ENCODE results near the gene PPP2R5A. TPM values are rescaled to one million over a fixed set of nuclear protein-coding genes. Genes with fewer than 3 reads are reported as not detected.
"Not testable (repeated sequence)": the region's sequence is repeated elsewhere in the genome, so short reads cannot be mapped to it uniquely, and the experiment has no call there.

Gene PPP2R5A
- total RNA-seq, 1 donor from 2014 or later: 2.2 TPM

GRCh38 chr1:212315907-212316306, 30.7 kb downstream of the PPP2R5A start:
- H3K9me3 Mint-ChIP-seq (ENCODE audit: unreplicated experiment): peaks cover 2% of the 10 kb centered on the region
- no peaks in the 10 kb centered on the region for H3K36me3 Mint-ChIP-seq (ENCODE audit: unreplicated experiment)
- H3K4me1 Mint-ChIP-seq (ENCODE audit: low read depth, unreplicated experiment): no peaks in the 10 kb centered on the region
- no peak overlapping the region for H3K27ac Mint-ChIP-seq (ENCODE audit: unreplicated experiment)
- no peaks in the 10 kb centered on the region for H3K27me3 Mint-ChIP-seq (ENCODE audit: unreplicated experiment)
- no peak overlapping the region for H3K4me3 Mint-ChIP-seq (ENCODE audit: unreplicated experiment)
- no peak for TF ChIP-seq CTCF (IDR thresholded peaks at IDR 0.05; ENCODE audit: partially characterized antibody, unreplicated experiment)
- no peak for DNase-seq

- peaks cover 2% of the 10 kb centered on the region for H3K9me3 Mint-ChIP-seq (ENCODE audit: unreplicated experiment)
- no peaks in the 10 kb centered on the region for H3K4me1 Mint-ChIP-seq (ENCODE audit: low read depth, unreplicated experiment)
- no peak for DNase-seq
- H3K27ac Mint-ChIP-seq (ENCODE audit: unreplicated experiment): no peak overlapping the region
- no peaks in the 10 kb centered on the region for H3K36me3 Mint-ChIP-seq (ENCODE audit: unreplicated experiment)
- H3K4me3 Mint-ChIP-seq (ENCODE audit: unreplicated experiment): no peak overlapping the region
- TF ChIP-seq CTCF (IDR thresholded peaks at IDR 0.05; ENCODE audit: partially characterized antibody, unreplicated experiment): no peak
- H3K27me3 Mint-ChIP-seq (ENCODE audit: unreplicated experiment): no peaks in the 10 kb centered on the region
These were observed 32.7 kb downstream of the PPP2R5A start for GRCh38 chr1:212317916-212318315.

GRCh38 chr1:212321031-212321430, 35.8 kb downstream of the PPP2R5A start:
- not testable (repeated sequence) for H3K36me3 Mint-ChIP-seq (ENCODE audit: unreplicated experiment); H3K9me3 Mint-ChIP-seq (ENCODE audit: unreplicated experiment); H3K4me3 Mint-ChIP-seq (ENCODE audit: unreplicated experiment); DNase-seq; H3K27me3 Mint-ChIP-seq (ENCODE audit: unreplicated experiment); H3K4me1 Mint-ChIP-seq (ENCODE audit: low read depth, unreplicated experiment); H3K27ac Mint-ChIP-seq (ENCODE audit: unreplicated experiment)

GRCh38 chr1:212323066-212323465, 37.9 kb downstream of the PPP2R5A start:
- H3K36me3 Mint-ChIP-seq (ENCODE audit: unreplicated experiment): peaks cover 6% of the 10 kb centered on the region

GRCh38 chr1:212326541-212326940, 41.3 kb downstream of the PPP2R5A start:
- H3K27me3 Mint-ChIP-seq (ENCODE audit: unreplicated experiment): no peaks in the 10 kb centered on the region
- DNase-seq: no peak
- H3K9me3 Mint-ChIP-seq (ENCODE audit: unreplicated experiment): no peaks in the 10 kb centered on the region
- H3K4me3 Mint-ChIP-seq (ENCODE audit: unreplicated experiment): no peak overlapping the region
- H3K36me3 Mint-ChIP-seq (ENCODE audit: unreplicated experiment): peaks cover 6% of the 10 kb centered on the region
- no peaks in the 10 kb centered on the region for H3K4me1 Mint-ChIP-seq (ENCODE audit: low read depth, unreplicated experiment)
- TF ChIP-seq CTCF (IDR thresholded peaks at IDR 0.05; ENCODE audit: partially characterized antibody, unreplicated experiment): no peak
- no peak overlapping the region for H3K27ac Mint-ChIP-seq (ENCODE audit: unreplicated experiment)

More at GRCh38 chr1:212323066-212323465, 37.9 kb downstream of the PPP2R5A start:
- peaks cover 2% of the 10 kb centered on the region for H3K9me3 Mint-ChIP-seq (ENCODE audit: unreplicated experiment)
- no peak for DNase-seq
- no peaks in the 10 kb centered on the region for H3K27me3 Mint-ChIP-seq (ENCODE audit: unreplicated experiment)
- no peak for TF ChIP-seq CTCF (IDR thresholded peaks at IDR 0.05; ENCODE audit: partially characterized antibody, unreplicated experiment)
- H3K27ac Mint-ChIP-seq (ENCODE audit: unreplicated experiment): no peak overlapping the region
- H3K4me1 Mint-ChIP-seq (ENCODE audit: low read depth, unreplicated experiment): no peaks in the 10 kb centered on the region
- H3K4me3 Mint-ChIP-seq (ENCODE audit: unreplicated experiment): no peak overlapping the region

GRCh38 chr1:212328248-212328647, 43.0 kb downstream of the PPP2R5A start:
- Mint-ChIP-seq H3K27me3 (ENCODE audit: unreplicated experiment) (no peaks in the 10 kb centered on the region), H3K27ac (ENCODE audit: unreplicated experiment) (no peak overlapping the region), H3K4me3 (ENCODE audit: unreplicated experiment) (no peak overlapping the region), H3K9me3 (ENCODE audit: unreplicated experiment) (no peaks in the 10 kb centered on the region), H3K4me1 (ENCODE audit: low read depth, unreplicated experiment) (no peaks in the 10 kb centered on the region), H3K36me3 (ENCODE audit: unreplicated experiment) (peaks cover 3% of the 10 kb centered on the region)
- TF ChIP-seq CTCF (IDR thresholded peaks at IDR 0.05; ENCODE audit: partially characterized antibody, unreplicated experiment): no peak
- no peak for DNase-seq

Measured in glutamatergic neuron (in vitro differentiated cells).